Tibial nerve (tissue), 4 donors: ENCODE measurements around the gene NEO1.

Experiments used
- CTCF ChIP-seq, 5 experiments: fragments of 200-600 bp in 3 of 5; fragments of 450-650 bp in 2 of 5; sonication (generic) in 3 of 5; IDR thresholded peaks; one replicate each; pipeline ENCODE4 v1.5.1; 2016 to 2019; ENCODE audit warnings: antibody characterized with exemption in 5 of 5, mild to moderate bottlenecking in 3 of 5, moderate library complexity in 2 of 5
- EP300 ChIP-seq, 2 donors: sonication (generic); formaldehyde crosslinking; IDR thresholded peaks; one replicate each; pipeline ENCODE4 v1.6.1; 2017; ENCODE audit warnings: antibody characterized with exemption in 2 of 2, mild to moderate bottlenecking in 1 of 2

GRCh38 chr15:73298522-73299245 is 246.4 kb downstream of the NEO1 start:
- no peak for TF ChIP-seq EP300 (IDR thresholded peaks at IDR 0.05)
- no peak for TF ChIP-seq CTCF (IDR thresholded peaks at IDR 0.05)
